Stimulated activated effector memory CD8-positive, alpha-beta T cell treated with anti-CD3 and anti-CD28 coated beads, Interleukin-12 subunit alpha, Interleukin-12 subunit beta, amount 100 ng/mL, for 72 hours (primary cell): Measurements from ENCODE around the gene SPINK9.
A peak's percentile ranks its signal among the peaks of the same experiment; 100 is the strongest.
"Not testable (repeated sequence)": the region's sequence is repeated elsewhere in the genome, so short reads cannot be mapped to it uniquely, and the experiment has no call there.

ENCODE experiments used
- ATAC-seq: fragments of 150-1000 bp; cut with Tn5 transposase; 2 replicates; pipeline ENCODE4 v1.10.0; 2021
- DNase-seq, 2 donors: peaks; one replicate each; pipeline ENCODE4 v3.0.0; 2021 to 2022; ENCODE audit warnings: low spot score in 2 of 2
- H3K27ac Mint-ChIP-seq: one replicate; pipeline ENCODE4 v1.8.0; 2022; ENCODE audit warnings: mild to moderate bottlenecking, mixed read lengths
- H3K36me3 Mint-ChIP-seq: one replicate; pipeline ENCODE4 v1.8.0; 2022; ENCODE audit warnings: mild to moderate bottlenecking, mixed read lengths
- H3K4me1 Mint-ChIP-seq: one replicate; pipeline ENCODE4 v1.8.0; 2022; ENCODE audit warnings: mixed read lengths
- H3K4me3 Mint-ChIP-seq: one replicate; pipeline ENCODE4 v1.8.0; 2022; ENCODE audit warnings: mild to moderate bottlenecking, mixed read lengths
- H3K9me3 Mint-ChIP-seq: one replicate; pipeline ENCODE4 v1.8.0; 2022; ENCODE audit warnings: mixed read lengths

Gene SPINK9

GRCh38 chr5:148335259-148335658, at the start of gene SPINK9:
Gene SPINK9 (plus strand): TSS chr5:148335559. CDS start chr5:148335614, 55 bp downstream.
- Mint-ChIP-seq H3K4me3 (no peak within 1 kb of the TSS), H3K9me3 (no peaks in the 10 kb centered on the region), H3K4me1 (no peaks in the 10 kb centered on the region), H3K36me3 (no peaks in the 10 kb centered on the region), H3K27ac (no peak within 1 kb of the TSS)
- no peak for ATAC-seq
- no peak for DNase-seq

GRCh38 chr5:148290271-148291195, 44.8 kb upstream of the SPINK9 start:
- DNase-seq, result no peak
- peak; percentile 43 for ATAC-seq
- no peaks in the 10 kb centered on the region for H3K9me3 Mint-ChIP-seq
- H3K36me3 Mint-ChIP-seq, result no peaks in the 10 kb centered on the region
- no peak overlapping the region for H3K27ac Mint-ChIP-seq
- no peaks in the 10 kb centered on the region for H3K4me1 Mint-ChIP-seq
- no peak overlapping the region for H3K4me3 Mint-ChIP-seq

- ATAC-seq, result no peak
- H3K9me3 Mint-ChIP-seq, result no peaks in the 10 kb centered on the region
- no peaks in the 10 kb centered on the region for H3K4me1 Mint-ChIP-seq
- no peak overlapping the region for H3K27ac Mint-ChIP-seq
- H3K36me3 Mint-ChIP-seq, result no peaks in the 10 kb centered on the region
- DNase-seq, result no peak
- no peak overlapping the region for H3K4me3 Mint-ChIP-seq
Measured at GRCh38 chr5:148297731-148298130, 37.6 kb upstream of the SPINK9 start.

GRCh38 chr5:148306446-148306845, 28.9 kb upstream of the SPINK9 start:
- DNase-seq (no peak), ATAC-seq (no peak)
- no peak overlapping the region for H3K27ac Mint-ChIP-seq
- no peak overlapping the region for H3K4me3 Mint-ChIP-seq
- H3K36me3 Mint-ChIP-seq, result no peaks in the 10 kb centered on the region
- peaks cover 6% of the 10 kb centered on the region for H3K9me3 Mint-ChIP-seq
- no peaks in the 10 kb centered on the region for H3K4me1 Mint-ChIP-seq

GRCh38 chr5:148309019-148309418, 26.3 kb upstream of the SPINK9 start:
- H3K36me3 Mint-ChIP-seq, result no peaks in the 10 kb centered on the region
- H3K4me3 Mint-ChIP-seq, result no peak overlapping the region
- no peaks in the 10 kb centered on the region for H3K4me1 Mint-ChIP-seq
- no peak overlapping the region for H3K27ac Mint-ChIP-seq
- H3K9me3 Mint-ChIP-seq, result peaks cover 6% of the 10 kb centered on the region
- DNase-seq (no peak), ATAC-seq (no peak)

GRCh38 chr5:148309746-148310145, 25.6 kb upstream of the SPINK9 start:
- Mint-ChIP-seq H3K4me3 (no peak overlapping the region), H3K4me1 (no peaks in the 10 kb centered on the region), H3K27ac (no peak overlapping the region), H3K9me3 (peaks cover 6% of the 10 kb centered on the region), H3K36me3 (no peaks in the 10 kb centered on the region)
- ATAC-seq (no peak), DNase-seq (no peak)

- no peak overlapping the region for H3K27ac Mint-ChIP-seq
Measured at GRCh38 chr5:148311484-148311883, 23.9 kb upstream of the SPINK9 start.

GRCh38 chr5:148312153-148312552, 23.2 kb upstream of the SPINK9 start, which contains the start of gene SPINK7:
Gene SPINK7 (plus strand): TSS chr5:148312423. CDS start chr5:148312484, 61 bp downstream.
- H3K9me3 Mint-ChIP-seq, result peaks cover 6% of the 10 kb centered on the region
- H3K27ac Mint-ChIP-seq, result no peak within 1 kb of the TSS
- ATAC-seq (no peak), DNase-seq (no peak)
- no peaks in the 10 kb centered on the region for H3K36me3 Mint-ChIP-seq
- no peak within 1 kb of the TSS for H3K4me3 Mint-ChIP-seq
- no peaks in the 10 kb centered on the region for H3K4me1 Mint-ChIP-seq

More at GRCh38 chr5:148311484-148311883, 23.9 kb upstream of the SPINK9 start:
- Mint-ChIP-seq H3K36me3 (no peaks in the 10 kb centered on the region), H3K9me3 (peaks cover 6% of the 10 kb centered on the region), H3K4me3 (no peak overlapping the region), H3K4me1 (no peaks in the 10 kb centered on the region)
- ATAC-seq (no peak), DNase-seq (no peak)

- H3K9me3 Mint-ChIP-seq, result peaks cover 4% of the 10 kb centered on the region
- ATAC-seq (no peak), DNase-seq (no peak)
- no peaks in the 10 kb centered on the region for H3K36me3 Mint-ChIP-seq
- H3K4me1 Mint-ChIP-seq, result no peaks in the 10 kb centered on the region
- H3K4me3 Mint-ChIP-seq, result no peak overlapping the region
- no peak overlapping the region for H3K27ac Mint-ChIP-seq
Measured at GRCh38 chr5:148314187-148314586, 21.2 kb upstream of the SPINK9 start.

GRCh38 chr5:148314731-148315130, 20.6 kb upstream of the SPINK9 start:
- Mint-ChIP-seq H3K4me1 (no peaks in the 10 kb centered on the region), H3K4me3 (no peak overlapping the region), H3K9me3 (no peaks in the 10 kb centered on the region), H3K27ac (no peak overlapping the region), H3K36me3 (no peaks in the 10 kb centered on the region)
- ATAC-seq (no peak), DNase-seq (no peak)

- H3K27ac Mint-ChIP-seq, H3K4me1 Mint-ChIP-seq, ATAC-seq, H3K9me3 Mint-ChIP-seq, DNase-seq, H3K36me3 Mint-ChIP-seq: not testable (repeated sequence)
- H3K4me3 Mint-ChIP-seq, result peak overlapping the region; percentile 57
Measured at GRCh38 chr5:148320011-148320963, 15.1 kb upstream of the SPINK9 start.

- Mint-ChIP-seq H3K4me1 (no peaks in the 10 kb centered on the region), H3K4me3 (no peak overlapping the region), H3K27ac (no peak overlapping the region), H3K36me3 (no peaks in the 10 kb centered on the region), H3K9me3 (peaks cover 5% of the 10 kb centered on the region)
- no peak for ATAC-seq
- no peak for DNase-seq
Measured at GRCh38 chr5:148333262-148333849, 2.0 kb upstream of the SPINK9 start.

- no peaks in the 10 kb centered on the region for H3K4me1 Mint-ChIP-seq
- DNase-seq, result no peak
- no peak for ATAC-seq
- H3K9me3 Mint-ChIP-seq, result no peaks in the 10 kb centered on the region
- no peak overlapping the region for H3K4me3 Mint-ChIP-seq
- no peak overlapping the region for H3K27ac Mint-ChIP-seq
- H3K36me3 Mint-ChIP-seq, result no peaks in the 10 kb centered on the region
Measured at GRCh38 chr5:148336704-148337435, 1.5 kb downstream of the SPINK9 start.

GRCh38 chr5:148342371-148343045, 7.1 kb downstream of the SPINK9 start:
- Mint-ChIP-seq H3K9me3 (no peaks in the 10 kb centered on the region), H3K4me1 (no peaks in the 10 kb centered on the region), H3K36me3 (no peaks in the 10 kb centered on the region), H3K4me3 (no peak overlapping the region), H3K27ac (no peak overlapping the region)
- DNase-seq (no peak), ATAC-seq (no peak)
